Measurements from ENCODE around the gene AKAP6.

DNA sequence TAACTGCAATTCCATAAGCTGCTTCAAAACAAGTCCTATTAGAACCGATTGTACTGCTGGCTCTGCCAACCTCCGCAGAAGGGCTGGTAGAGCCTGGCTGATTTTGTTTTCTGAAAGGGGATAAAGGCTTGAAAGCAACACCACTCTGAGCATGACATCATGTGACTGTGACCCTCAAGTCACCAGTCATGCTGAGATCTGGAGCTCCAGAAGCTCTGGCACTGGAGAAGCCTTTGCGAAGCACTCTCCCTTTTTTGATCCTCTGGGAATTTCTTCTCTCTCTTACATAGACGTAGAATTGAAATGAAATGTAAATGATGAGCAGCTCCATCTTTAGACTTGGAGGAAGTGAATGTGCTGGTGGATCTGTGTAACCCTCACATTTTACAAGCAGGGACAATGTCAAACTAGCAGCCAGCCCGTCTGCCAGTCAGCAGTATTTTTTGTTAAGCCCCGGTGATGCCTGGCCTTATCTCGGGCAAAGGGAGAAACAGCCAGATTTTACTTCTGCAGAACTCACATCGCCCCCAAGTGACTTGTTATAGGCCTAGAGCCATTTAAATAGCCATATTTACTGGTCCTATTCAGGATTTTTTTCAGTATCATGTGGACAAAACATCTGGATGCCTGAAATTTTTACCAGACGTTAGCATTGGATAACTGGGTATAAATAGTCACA, 497.4 kb downstream of the AKAP6 start:
- TF ChIP-seq POLR2A (IDR thresholded peaks at IDR 0.05; ENCODE audit: low read depth, low read length) (no peak), POLR2AphosphoS5 (IDR thresholded peaks at IDR 0.05; ENCODE audit: low read depth, low read length) (no peak), TAF1 (IDR thresholded peaks at IDR 0.05; ENCODE audit: borderline replicate concordance, low read depth, low read length) (no peak)
